ENCODE measurements around the gene CHSY1. TPM values are rescaled to one million over a fixed set of nuclear protein-coding genes. Genes with fewer than 3 reads are reported as not detected.

CHSY1 gene
- polyA plus RNA-seq, 1 donor from 2014 or later = 16.1 TPM

- no peaks in the 10 kb centered on the region for H3K36me3 ChIP-seq (ENCODE audit: insufficient read depth, low read length)
- no peaks in the 10 kb centered on the region for H3K9me3 ChIP-seq (ENCODE audit: low read length)
- no peak overlapping the region for H3K9ac ChIP-seq (ENCODE audit: low read length)
- no peak overlapping the region for H3K27ac ChIP-seq (ENCODE audit: low read length)
- H3K9me2 ChIP-seq (ENCODE audit: insufficient read depth, low read length) = no peaks in the 10 kb centered on the region
- H3K4me3 ChIP-seq (ENCODE audit: low read length) = no peak overlapping the region
- TF ChIP-seq, protein P1, sequence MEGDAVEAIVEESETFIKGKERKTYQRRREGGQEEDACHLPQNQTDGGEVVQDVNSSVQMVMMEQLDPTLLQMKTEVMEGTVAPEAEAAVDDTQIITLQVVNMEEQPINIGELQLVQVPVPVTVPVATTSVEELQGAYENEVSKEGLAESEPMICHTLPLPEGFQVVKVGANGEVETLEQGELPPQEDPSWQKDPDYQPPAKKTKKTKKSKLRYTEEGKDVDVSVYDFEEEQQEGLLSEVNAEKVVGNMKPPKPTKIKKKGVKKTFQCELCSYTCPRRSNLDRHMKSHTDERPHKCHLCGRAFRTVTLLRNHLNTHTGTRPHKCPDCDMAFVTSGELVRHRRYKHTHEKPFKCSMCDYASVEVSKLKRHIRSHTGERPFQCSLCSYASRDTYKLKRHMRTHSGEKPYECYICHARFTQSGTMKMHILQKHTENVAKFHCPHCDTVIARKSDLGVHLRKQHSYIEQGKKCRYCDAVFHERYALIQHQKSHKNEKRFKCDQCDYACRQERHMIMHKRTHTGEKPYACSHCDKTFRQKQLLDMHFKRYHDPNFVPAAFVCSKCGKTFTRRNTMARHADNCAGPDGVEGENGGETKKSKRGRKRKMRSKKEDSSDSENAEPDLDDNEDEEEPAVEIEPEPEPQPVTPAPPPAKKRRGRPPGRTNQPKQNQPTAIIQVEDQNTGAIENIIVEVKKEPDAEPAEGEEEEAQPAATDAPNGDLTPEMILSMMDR (IDR thresholded peaks at IDR 0.05; ENCODE audit: poor library complexity, severe bottlenecking) = no peak
- no peak for TF ChIP-seq MXI1 (conservative IDR thresholded peaks at IDR 0.05; ENCODE audit: poor library complexity, severe bottlenecking)
- no peak for TF ChIP-seq EZH2 (IDR thresholded peaks at IDR 0.05; ENCODE audit: borderline replicate concordance, insufficient read depth, low read length, poor library complexity, severe bottlenecking)
- TF ChIP-seq REST (IDR thresholded peaks at IDR 0.05; ENCODE audit: borderline replicate concordance) = no peak
- TF ChIP-seq SMC3 (conservative IDR thresholded peaks at IDR 0.05; ENCODE audit: poor library complexity) = no peak
- TF ChIP-seq POLR2AphosphoS5 (IDR thresholded peaks at IDR 0.05) = no peak
- TF ChIP-seq TAF1 (IDR thresholded peaks at IDR 0.05; ENCODE audit: low read depth) = no peak
- no peak for TF ChIP-seq EP300 (conservative IDR thresholded peaks at IDR 0.05; ENCODE audit: poor library complexity, severe bottlenecking)
- no peak for TF ChIP-seq RAD21 (conservative IDR thresholded peaks at IDR 0.05)
- H2AFZ ChIP-seq (ENCODE audit: low read depth, low read length) = no peak overlapping the region
- no peaks in the 10 kb centered on the region for H3K27me3 ChIP-seq (ENCODE audit: insufficient read depth, low read depth, low read length)
- H3K4me2 ChIP-seq (ENCODE audit: low read length) = no peak overlapping the region
- no peaks in the 10 kb centered on the region for H4K20me1 ChIP-seq (ENCODE audit: insufficient read depth)
- H3K79me2 ChIP-seq (replicated peaks; ENCODE audit: insufficient read depth, low read length) = no peaks in the 10 kb centered on the region
- no peaks in the 10 kb centered on the region for H3F3A ChIP-seq (ENCODE audit: insufficient read depth, low read length, poor library complexity, severe bottlenecking)
These were observed 109.1 kb downstream of the CHSY1 start for GRCh38 chr15:101142711-101143110.

DNA sequence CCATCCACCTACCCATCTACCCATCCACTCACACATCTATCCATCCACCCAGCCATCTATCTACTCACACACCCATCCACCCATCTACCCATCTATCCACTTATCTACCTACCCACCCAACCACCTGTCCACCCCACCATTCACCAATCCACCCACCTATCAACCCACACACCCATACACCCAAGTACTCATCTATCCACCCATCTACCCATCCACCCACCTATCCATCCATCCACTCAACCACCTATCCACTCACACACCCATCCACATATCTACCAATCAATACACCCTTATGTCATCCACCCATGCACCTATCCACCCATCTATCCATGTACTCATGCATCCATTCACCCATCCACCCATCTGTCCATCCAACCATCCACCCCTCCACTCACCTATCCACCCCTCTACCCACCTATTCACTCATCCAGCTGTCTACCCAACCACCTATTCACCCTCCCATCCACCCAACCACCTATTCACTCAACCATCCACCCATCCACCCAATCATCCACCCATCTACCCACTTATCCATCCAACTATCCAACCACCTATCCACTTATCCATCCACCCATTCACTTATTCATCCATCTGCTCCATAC, 109.8 kb downstream of the CHSY1 start:
- Histone ChIP-seq H3K4me3 (ENCODE audit: low read length) (no peak overlapping the region), H3K36me3 (ENCODE audit: insufficient read depth, low read length) (no peaks in the 10 kb centered on the region), H3K9me3 (ENCODE audit: low read length) (no peaks in the 10 kb centered on the region), H3K27ac (ENCODE audit: low read length) (no peak overlapping the region), H2AFZ (ENCODE audit: low read depth, low read length) (no peak overlapping the region), H3F3A (ENCODE audit: insufficient read depth, low read length, poor library complexity, severe bottlenecking) (no peaks in the 10 kb centered on the region), H3K9ac (ENCODE audit: low read length) (no peak overlapping the region), H4K20me1 (ENCODE audit: insufficient read depth) (no peaks in the 10 kb centered on the region), H3K9me2 (ENCODE audit: insufficient read depth, low read length) (no peaks in the 10 kb centered on the region), H3K4me2 (ENCODE audit: low read length) (no peak overlapping the region), H3K79me2 (replicated peaks; ENCODE audit: insufficient read depth, low read length) (no peaks in the 10 kb centered on the region), H3K27me3 (ENCODE audit: insufficient read depth, low read depth, low read length) (no peaks in the 10 kb centered on the region)
- TF ChIP-seq, protein P1 (IDR thresholded peaks at IDR 0.05; ENCODE audit: poor library complexity, severe bottlenecking) = no peak
- no peak for TF ChIP-seq EP300 (conservative IDR thresholded peaks at IDR 0.05; ENCODE audit: poor library complexity, severe bottlenecking)
- no peak for TF ChIP-seq EZH2 (IDR thresholded peaks at IDR 0.05; ENCODE audit: borderline replicate concordance, insufficient read depth, low read length, poor library complexity, severe bottlenecking)
- TF ChIP-seq POLR2AphosphoS5 (IDR thresholded peaks at IDR 0.05) = no peak
- no peak for TF ChIP-seq RAD21 (conservative IDR thresholded peaks at IDR 0.05)
- TF ChIP-seq TAF1 (IDR thresholded peaks at IDR 0.05; ENCODE audit: low read depth) = no peak
- TF ChIP-seq REST (IDR thresholded peaks at IDR 0.05; ENCODE audit: borderline replicate concordance) = no peak

Data from neural cell (in vitro differentiated cells).